Measurements from ENCODE around the gene KRTAP3-3. TPM values are rescaled to one million over a fixed set of nuclear protein-coding genes. Genes with fewer than 3 reads are reported as not detected.

The KRTAP3-3 gene
- not detected for total RNA-seq

GRCh38 chr17:40993839-40994238 is at the start of gene KRTAP3-3:
TSS of gene KRTAP3-3 (minus strand) at chr17:40994164. CDS start at chr17:40994097, 67 bp downstream.

GRCh38 chr17:41040783-41041571 is 47.0 kb upstream of the KRTAP3-3 start, which contains the start of gene KRTAP1-1:
TSS of gene KRTAP1-1 (minus strand) at chr17:41041450. CDS start at chr17:41041397, 53 bp downstream.

GRCh38 chr17:41034346-41034935 is 40.5 kb upstream of the KRTAP3-3 start, which contains the start of gene KRTAP1-3:
TSS of gene KRTAP1-3 (minus strand) at chr17:41034874. CDS start at chr17:41034821, 53 bp downstream.

GRCh38 chr17:41029633-41030245 is 35.8 kb upstream of the KRTAP3-3 start, which contains the start of gene KRTAP1-4:
TSS of gene KRTAP1-4 (minus strand) at chr17:41030195. CDS start at chr17:41030078, 117 bp downstream.

GRCh38 chr17:41026715-41027471 is 32.9 kb upstream of the KRTAP3-3 start, which contains the start of gene KRTAP1-5:
TSS of gene KRTAP1-5 (minus strand) at chr17:41027208. CDS start at chr17:41027155, 53 bp downstream.

GRCh38 chr17:41008811-41009210 is 14.8 kb upstream of the KRTAP3-3 start, which contains the start of gene KRTAP3-1:
TSS of gene KRTAP3-1 (minus strand) at chr17:41009128. CDS start at chr17:41009074, 54 bp downstream.

GRCh38 chr17:40999563-40999962 is 5.6 kb upstream of the KRTAP3-3 start, which contains the start of gene KRTAP3-2:
TSS of gene KRTAP3-2 (minus strand) at chr17:40999906. CDS start at chr17:40999853, 53 bp downstream.

GRCh38 chr17:40984226-40984625 is 9.7 kb downstream of the KRTAP3-3 start, which contains the start of gene KRT40:
TSS of gene KRT40 (minus strand) at chr17:40984326. CDS start at chr17:40984273, 53 bp downstream.

GRCh38 chr17:40966848-40967247 is 27.1 kb downstream of the KRTAP3-3 start, which contains the start of gene KRT39:
TSS of gene KRT39 (minus strand) at chr17:40966948. CDS start at chr17:40966856, 92 bp downstream.

Small RNA genes within 50 kb of the gene (small RNA-seq; reads per million reads assigned to genes)
- not detected for gene KRTAP3-4P (ENCODE audit: low replicate concordance)

Other genes starting within 250 kb of the KRTAP3-3 start
- gene KRT25, start 238.8 kb downstream of the KRTAP3-3 start, total RNA-seq, result not detected
- not detected for gene KRT26, start 222.0 kb downstream of the KRTAP3-3 start, total RNA-seq
- not detected for gene KRT27, start 211.6 kb downstream of the KRTAP3-3 start, total RNA-seq
- gene KRT28, start 194.2 kb downstream of the KRTAP3-3 start, total RNA-seq, result not detected
- 6.9 TPM for gene KRT10, start 171.6 kb downstream of the KRTAP3-3 start, total RNA-seq
- not detected for gene KRT12, start 126.9 kb downstream of the KRTAP3-3 start, total RNA-seq
- gene KRT20, start 108.9 kb downstream of the KRTAP3-3 start, total RNA-seq, result 0.23 TPM
- 1.3 TPM for gene KRT23, start 56.5 kb downstream of the KRTAP3-3 start, total RNA-seq
- gene KRT39, start 27.2 kb downstream of the KRTAP3-3 start, total RNA-seq, result 0.18 TPM
- gene KRT40, start 9.8 kb downstream of the KRTAP3-3 start, total RNA-seq, result 0.23 TPM
- not detected for gene KRTAP3-2, start 5.7 kb upstream of the KRTAP3-3 start, total RNA-seq
- gene KRTAP3-1, start 15.0 kb upstream of the KRTAP3-3 start, total RNA-seq, result not detected
- gene KRTAP1-5, start 33.0 kb upstream of the KRTAP3-3 start, total RNA-seq, result not detected
- gene KRTAP1-4, start 36.0 kb upstream of the KRTAP3-3 start, total RNA-seq, result not detected
- not detected for gene KRTAP1-3, start 40.7 kb upstream of the KRTAP3-3 start, total RNA-seq
- not detected for gene KRTAP1-1, start 47.3 kb upstream of the KRTAP3-3 start, total RNA-seq
- gene KRTAP2-1, start 53.2 kb upstream of the KRTAP3-3 start, total RNA-seq, result not detected
- not detected for gene KRTAP2-2, start 61.1 kb upstream of the KRTAP3-3 start, total RNA-seq
- gene KRTAP2-3, start 66.0 kb upstream of the KRTAP3-3 start, total RNA-seq, result not detected
- not detected for gene KRTAP2-4, start 71.7 kb upstream of the KRTAP3-3 start, total RNA-seq
- gene KRTAP4-7, start 90.0 kb upstream of the KRTAP3-3 start, total RNA-seq, result not detected
- not detected for gene KRTAP4-8, start 104.0 kb upstream of the KRTAP3-3 start, total RNA-seq
- not detected for gene KRTAP4-16, start 108.0 kb upstream of the KRTAP3-3 start, total RNA-seq
- not detected for gene KRTAP4-9, start 111.2 kb upstream of the KRTAP3-3 start, total RNA-seq
- gene KRTAP4-11, start 124.2 kb upstream of the KRTAP3-3 start, total RNA-seq, result not detected
- not detected for gene KRTAP4-12, start 130.0 kb upstream of the KRTAP3-3 start, total RNA-seq
- not detected for gene KRTAP4-6, start 146.4 kb upstream of the KRTAP3-3 start, total RNA-seq
- gene KRTAP4-5, start 155.7 kb upstream of the KRTAP3-3 start, total RNA-seq, result not detected
- not detected for gene KRTAP4-4, start 166.6 kb upstream of the KRTAP3-3 start, total RNA-seq
- gene KRTAP4-3, start 174.1 kb upstream of the KRTAP3-3 start, total RNA-seq, result not detected
- gene KRTAP4-2, start 184.1 kb upstream of the KRTAP3-3 start, total RNA-seq, result not detected
- gene KRTAP4-1, start 190.7 kb upstream of the KRTAP3-3 start, total RNA-seq, result not detected
- not detected for gene KRTAP9-1, start 195.7 kb upstream of the KRTAP3-3 start, total RNA-seq
- not detected for gene KRTAP9-2, start 232.5 kb upstream of the KRTAP3-3 start, total RNA-seq
- gene KRTAP9-3, start 238.3 kb upstream of the KRTAP3-3 start, total RNA-seq, result not detected
- gene KRTAP9-8, start 243.8 kb upstream of the KRTAP3-3 start, total RNA-seq, result not detected

All from metanephros (tissue), 2 donors.